Esophagus muscularis mucosa (tissue), 4 donors: ENCODE measurements around the gene PLPP4. TPM values are rescaled to one million over a fixed set of nuclear protein-coding genes. Genes with fewer than 3 reads are reported as not detected.

ENCODE experiments used
- DNase-seq: peaks from one replicate; pipeline ENCODE4 v3.0.0-alpha.2; 2017; ENCODE audit errors: extremely low spot score
- H3K27ac ChIP-seq, 4 donors: fragments of 200-600 bp; sonication (generic); replicated peaks in 1 of 4; 1 replicate in 3 of 4; 2 replicates in 1 of 4; pipeline ENCODE4 v1.5.1; 2016 to 2019; ENCODE audit warnings: mild to moderate bottlenecking in 1 of 4
- H3K27me3 ChIP-seq, 4 donors: fragments of 200-600 bp; sonication (generic); one replicate each; pipeline versions ENCODE4 v1.5.1 to v1.6.0; 2016 to 2019
- H3K36me3 ChIP-seq, 4 donors: fragments of 200-600 bp; sonication (generic); one replicate each; pipeline ENCODE4 v1.5.1; 2016 to 2019
- H3K4me1 ChIP-seq, 4 donors: fragments of 200-600 bp; sonication (generic); one replicate each; pipeline ENCODE4 v1.5.1; 2016 to 2019
- H3K4me3 ChIP-seq, 4 donors: fragments of 200-600 bp; sonication (generic); 1 replicate in 2 of 4; 2 replicates in 2 of 4; pipeline ENCODE4 v1.5.1; 2016 to 2019; ENCODE audit warnings: mild to moderate bottlenecking in 4 of 4, moderate library complexity in 1 of 4
- H3K9me3 ChIP-seq, 4 donors: fragments of 200-600 bp; sonication (generic); 1 replicate in 3 of 4; 2 replicates in 1 of 4; pipeline ENCODE4 v1.5.1; 2016 to 2019
- EP300 ChIP-seq: sonication (generic); formaldehyde crosslinking; IDR thresholded peaks from one replicate; pipeline ENCODE4 v1.6.1; 2017; ENCODE audit warnings: antibody characterized with exemption
- POLR2A ChIP-seq: fragments of 450-650 bp; IDR thresholded peaks from one replicate; pipeline ENCODE4 v1.6.1; 2017; ENCODE audit warnings: antibody characterized with exemption, moderate library complexity, mild to moderate bottlenecking, low read depth
- POLR2AphosphoS5 ChIP-seq, 2 donors: sonication (generic); formaldehyde crosslinking; IDR thresholded peaks; one replicate each; pipeline ENCODE4 v1.6.1; 2017; ENCODE audit warnings: antibody characterized with exemption in 2 of 2
- WGBS: methylation state at CpG from one replicate; pipeline ENCODE4 v1.1.5; 2018; 5-methylcytosine and 5-hydroxymethylcytosine counted together
- intact Hi-C: fragments of 100-400 bp; cut with DNase I; formaldehyde crosslinking; loops from one replicate; pipeline ENCODE4 v1.15.1; 2023
- total RNA-seq, 4 donors: library from RNA; depleted of rRNA; stranded (reverse); fragments of >200 nt; gene quantifications; one replicate each; pipeline versions ENCODE4 v1.1.0 to v1.2.1, GENCODE V29; 2016
- TF ChIP-seq, protein P1 (sequence below), 3 experiments: fragments of 200-600 bp in 2 of 3; fragments of 450-650 bp in 1 of 3; sonication (generic) in 2 of 3; IDR thresholded peaks; one replicate each; pipeline ENCODE4 v1.5.1; 2017 to 2019; ENCODE audit warnings: antibody characterized with exemption in 3 of 3, mild to moderate bottlenecking in 2 of 3, moderate library complexity in 1 of 3

Gene PLPP4
- total RNA-seq, 4 donors from 2014 or later = 0.84 to 2.1 (median 1.3) TPM

- intact Hi-C loops = no loop called here
- Histone ChIP-seq H3K4me1 (no peaks in the 10 kb centered on the region), H3K4me3 (no peak overlapping the region), H3K9me3 (no peaks in the 10 kb centered on the region), H3K27ac (no peak overlapping the region), H3K27me3 (peaks cover 0 to 17% (median 0%) of the 10 kb centered on the region in 4 donors), H3K36me3 (no peaks in the 10 kb centered on the region)
- DNase-seq = no peak
- 89% methylated on average over 3 of the region's 3 CpGs for WGBS
- TF ChIP-seq POLR2A (no peak), EP300 (no peak), POLR2AphosphoS5 (IDR thresholded peaks at IDR 0.05) (no peak)
- TF ChIP-seq, protein P1, sequence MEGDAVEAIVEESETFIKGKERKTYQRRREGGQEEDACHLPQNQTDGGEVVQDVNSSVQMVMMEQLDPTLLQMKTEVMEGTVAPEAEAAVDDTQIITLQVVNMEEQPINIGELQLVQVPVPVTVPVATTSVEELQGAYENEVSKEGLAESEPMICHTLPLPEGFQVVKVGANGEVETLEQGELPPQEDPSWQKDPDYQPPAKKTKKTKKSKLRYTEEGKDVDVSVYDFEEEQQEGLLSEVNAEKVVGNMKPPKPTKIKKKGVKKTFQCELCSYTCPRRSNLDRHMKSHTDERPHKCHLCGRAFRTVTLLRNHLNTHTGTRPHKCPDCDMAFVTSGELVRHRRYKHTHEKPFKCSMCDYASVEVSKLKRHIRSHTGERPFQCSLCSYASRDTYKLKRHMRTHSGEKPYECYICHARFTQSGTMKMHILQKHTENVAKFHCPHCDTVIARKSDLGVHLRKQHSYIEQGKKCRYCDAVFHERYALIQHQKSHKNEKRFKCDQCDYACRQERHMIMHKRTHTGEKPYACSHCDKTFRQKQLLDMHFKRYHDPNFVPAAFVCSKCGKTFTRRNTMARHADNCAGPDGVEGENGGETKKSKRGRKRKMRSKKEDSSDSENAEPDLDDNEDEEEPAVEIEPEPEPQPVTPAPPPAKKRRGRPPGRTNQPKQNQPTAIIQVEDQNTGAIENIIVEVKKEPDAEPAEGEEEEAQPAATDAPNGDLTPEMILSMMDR (IDR thresholded peaks at IDR 0.05) = no peak
Measured at GRCh38 chr10:120586471-120586872, 129.4 kb downstream of the PLPP4 start.

DNA sequence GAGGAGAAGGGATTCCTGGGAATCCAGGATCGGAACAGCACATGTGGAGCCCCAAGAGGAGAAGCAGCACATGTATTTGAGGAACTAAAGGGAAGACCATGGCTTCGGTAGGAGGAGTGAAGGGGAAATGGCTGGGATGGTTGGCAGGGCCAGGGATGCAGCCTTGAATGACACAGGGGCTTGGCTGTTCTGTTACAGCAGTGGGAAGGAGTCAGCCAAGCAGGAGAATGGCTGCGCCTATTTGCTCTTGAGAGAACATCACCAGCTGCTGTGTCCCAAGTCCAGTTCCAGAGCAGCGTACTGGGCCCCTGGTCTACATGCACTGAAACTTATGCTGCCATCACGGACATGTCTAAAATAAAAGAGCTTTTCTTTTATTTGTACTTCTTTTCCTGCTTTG, 130.0 kb downstream of the PLPP4 start:
- Histone ChIP-seq H3K27me3 (peaks cover 0 to 17% (median 0%) of the 10 kb centered on the region in 4 donors), H3K27ac (no peak overlapping the region), H3K4me1 (no peaks in the 10 kb centered on the region), H3K36me3 (no peaks in the 10 kb centered on the region), H3K9me3 (no peaks in the 10 kb centered on the region), H3K4me3 (no peak overlapping the region)
- 93% methylated on average over 5 of the region's 5 CpGs for WGBS
- TF ChIP-seq, protein P1 (IDR thresholded peaks at IDR 0.05) = no peak
- TF ChIP-seq POLR2AphosphoS5 (IDR thresholded peaks at IDR 0.05) (no peak), POLR2A (no peak), EP300 (no peak)
- intact Hi-C loops = no loop called here
- DNase-seq = no peak

DNA sequence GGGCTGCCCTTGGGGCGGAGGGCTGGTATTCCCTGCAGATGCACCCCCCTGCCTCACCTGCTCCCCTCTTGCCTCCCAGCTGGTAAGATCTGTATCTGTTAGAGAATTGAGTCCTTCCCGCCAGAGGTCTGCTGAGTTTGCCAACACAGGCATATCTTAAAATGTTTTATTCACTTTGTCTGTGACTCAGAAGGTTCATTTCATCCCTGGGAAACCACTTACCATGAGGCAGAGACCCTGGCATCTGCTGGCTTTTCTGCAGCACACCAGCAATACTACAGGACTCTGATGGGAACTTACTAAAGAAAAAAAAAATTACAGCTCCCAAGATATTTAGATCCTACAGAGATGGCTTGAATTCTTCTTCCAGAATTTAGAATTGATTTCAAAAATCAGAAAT, 131.3 kb downstream of the PLPP4 start:
- H3K27me3 ChIP-seq = peaks cover 0 to 17% (median 0%) of the 10 kb centered on the region in 4 donors
- no peak overlapping the region for H3K4me3 ChIP-seq
- H3K9me3 ChIP-seq = no peaks in the 10 kb centered on the region
- TF ChIP-seq POLR2A (no peak), POLR2AphosphoS5 (IDR thresholded peaks at IDR 0.05) (no peak), EP300 (no peak)
- TF ChIP-seq, protein P1 (IDR thresholded peaks at IDR 0.05) = no peak
- no peak for DNase-seq
- no peak overlapping the region for H3K27ac ChIP-seq
- 83% methylated on average over 2 of the region's 2 CpGs for WGBS
- intact Hi-C loops = no loop called here
- no peaks in the 10 kb centered on the region for H3K4me1 ChIP-seq
- no peaks in the 10 kb centered on the region for H3K36me3 ChIP-seq

- Histone ChIP-seq H3K4me1 (no peaks in the 10 kb centered on the region), H3K27me3 (peaks cover 0 to 14% (median 0%) of the 10 kb centered on the region in 4 donors), H3K36me3 (no peaks in the 10 kb centered on the region), H3K9me3 (no peaks in the 10 kb centered on the region), H3K27ac (no peak overlapping the region), H3K4me3 (no peak overlapping the region)
- 94% methylated on average over 2 of the region's 2 CpGs for WGBS
- intact Hi-C loops = no loop called here
- no peak for DNase-seq
- TF ChIP-seq POLR2A (no peak), EP300 (no peak), POLR2AphosphoS5 (IDR thresholded peaks at IDR 0.05) (no peak)
- TF ChIP-seq, protein P1 (IDR thresholded peaks at IDR 0.05) = no peak
Measured at GRCh38 chr10:120593693-120594092, 136.7 kb downstream of the PLPP4 start.

- no peaks in the 10 kb centered on the region for H3K9me3 ChIP-seq
- 94% methylated on average over 2 of the region's 3 CpGs for WGBS
- TF ChIP-seq POLR2A = no peak
- TF ChIP-seq, protein P1 (IDR thresholded peaks at IDR 0.05) = no peak
- no peak for TF ChIP-seq POLR2AphosphoS5 (IDR thresholded peaks at IDR 0.05)
- no peak for TF ChIP-seq EP300
- H3K36me3 ChIP-seq = no peaks in the 10 kb centered on the region
- intact Hi-C loops = no loop called here
- DNase-seq = no peak
- no peaks in the 10 kb centered on the region for H3K4me1 ChIP-seq
- H3K4me3 ChIP-seq = no peak overlapping the region
- H3K27ac ChIP-seq = no peak overlapping the region
- peaks cover 0 to 8% (median 0%) of the 10 kb centered on the region in 4 donors for H3K27me3 ChIP-seq
Measured at GRCh38 chr10:120597902-120598301, 140.9 kb downstream of the PLPP4 start.
